Hepatocyte (in vitro differentiated cells): Measurements from ENCODE around the gene PKD1L1. TPM values are rescaled to one million over a fixed set of nuclear protein-coding genes. Genes with fewer than 3 reads are reported as not detected.

Experiments
- DNase-seq: peaks from one replicate; pipeline ENCODE4 v3.0.0-alpha.2; 2016; ENCODE audit warnings: low spot score
- H2AFZ ChIP-seq: fragments of 200-600 bp; sonication (generic); 2 replicates; pipeline ENCODE4 v1.6.0; 2016; ENCODE audit warnings: antibody characterized with exemption, mild to moderate bottlenecking
- H3K27ac ChIP-seq: fragments of 200-600 bp; sonication (generic); 2 replicates; pipeline ENCODE4 v1.5.1; 2016; ENCODE audit warnings: mild to moderate bottlenecking
- H3K27me3 ChIP-seq: fragments of 200-600 bp; sonication (generic); 2 replicates; pipeline ENCODE4 v1.6.1; 2016
- H3K36me3 ChIP-seq: fragments of 200-600 bp; sonication (generic); replicated peaks from 2 replicates; pipeline ENCODE4 v1.5.1; 2016; ENCODE audit warnings: low read depth; ENCODE audit not compliant: insufficient read depth
- H3K4me1 ChIP-seq: fragments of 200-600 bp; sonication (generic); 2 replicates; pipeline ENCODE4 v1.5.1; 2016; ENCODE audit warnings: mild to moderate bottlenecking, moderate library complexity; ENCODE audit not compliant: insufficient read depth
- H3K4me2 ChIP-seq: fragments of 200-600 bp; sonication (generic); 2 replicates; pipeline ENCODE4 v1.6.0; 2016
- H3K4me3 ChIP-seq: fragments of 200-600 bp; sonication (generic); 2 replicates; pipeline ENCODE4 v1.5.1; 2016; ENCODE audit warnings: mild to moderate bottlenecking
- H3K79me2 ChIP-seq: fragments of 200-600 bp; sonication (generic); 2 replicates; pipeline ENCODE4 v1.6.0; 2017; ENCODE audit warnings: mild to moderate bottlenecking
- H3K9me2 ChIP-seq: fragments of 200-600 bp; sonication (generic); replicated peaks from 2 replicates; pipeline ENCODE4 v1.6.0; 2017; ENCODE audit warnings: mild to moderate bottlenecking; ENCODE audit not compliant: insufficient read depth
- H3K9me3 ChIP-seq: fragments of 200-600 bp; sonication (generic); 2 replicates; pipeline ENCODE4 v1.5.1; 2016; ENCODE audit warnings: low read depth, mild to moderate bottlenecking
- H4K20me1 ChIP-seq: fragments of 200-600 bp; sonication (generic); 2 replicates; pipeline ENCODE4 v1.6.0; 2016; ENCODE audit warnings: mild to moderate bottlenecking; ENCODE audit not compliant: insufficient read depth, poor library complexity, severe bottlenecking
- CTCF ChIP-seq: fragments of 200-600 bp; sonication (generic); IDR thresholded peaks from 2 replicates; pipeline ENCODE4 v1.5.1; 2016; ENCODE audit warnings: antibody characterized with exemption, mild to moderate bottlenecking; ENCODE audit not compliant: poor library complexity
- EZH2 ChIP-seq: fragments of 200-600 bp; sonication (generic); IDR thresholded peaks from 2 replicates; pipeline ENCODE4 v1.6.1; 2016; ENCODE audit warnings: antibody characterized with exemption, mild to moderate bottlenecking, borderline replicate concordance
- EZH2phosphoT487 ChIP-seq: fragments of 200-600 bp; sonication (generic); IDR thresholded peaks from one replicate; pipeline ENCODE4 v1.6.1; 2018; ENCODE audit warnings: antibody characterized with exemption, mild to moderate bottlenecking, low read depth, moderate library complexity; ENCODE audit not compliant: unreplicated experiment, severe bottlenecking
- WGBS: methylation state at CpG from one replicate; pipeline ENCODE4 v1.1.6; 2016; ENCODE audit warnings: low lambda C conversion rate; ENCODE audit errors: missing lambda C conversion rate; 5-methylcytosine and 5-hydroxymethylcytosine counted together
- polyA plus RNA-seq: library from polyadenylated mRNA; unstranded; fragments of >200 nt; fragmentation: Nextera tagmentation; extraction: Ambion mirVana; gene quantifications from 2 replicates; pipeline ENCODE4 v1.2.1, GENCODE V29; 2016
- total RNA-seq: library from RNA; depleted of rRNA; stranded (reverse); fragments of >200 nt; gene quantifications from 2 replicates; pipeline ENCODE4 v1.2.3, GENCODE V29; 2014

PKD1L1 gene
- total and polyA plus RNA-seq, 2 experiments from 2014 or later, result 0.07 TPM

- H3K27ac ChIP-seq, result no peak overlapping the region
These were observed 59.6 kb downstream of the PKD1L1 start for GRCh38 chr7:47888371-47889265.

GRCh38 chr7:47887016-47887640 lies 61.1 kb downstream of the PKD1L1 start:
- Histone ChIP-seq H2AFZ (no peak overlapping the region), H3K79me2 (no peaks in the 10 kb centered on the region), H3K36me3 (no peaks in the 10 kb centered on the region), H3K4me2 (no peak overlapping the region), H3K9me2 (no peaks in the 10 kb centered on the region), H4K20me1 (no peaks in the 10 kb centered on the region), H3K4me1 (no peaks in the 10 kb centered on the region), H3K27me3 (no peaks in the 10 kb centered on the region), H3K9me3 (no peaks in the 10 kb centered on the region), H3K27ac (no peak overlapping the region), H3K4me3 (no peak overlapping the region)
- DNase-seq, result no peak
- TF ChIP-seq EZH2phosphoT487 (no peak), CTCF (no peak)
- WGBS, result 94% methylated on average over 7 of the region's 7 CpGs

More at GRCh38 chr7:47888371-47889265, 59.6 kb downstream of the PKD1L1 start:
- H3K9me2 ChIP-seq, result no peaks in the 10 kb centered on the region
- no peaks in the 10 kb centered on the region for H4K20me1 ChIP-seq
- no peaks in the 10 kb centered on the region for H3K4me1 ChIP-seq
- no peak overlapping the region for H3K4me2 ChIP-seq
- no peaks in the 10 kb centered on the region for H3K79me2 ChIP-seq
- TF ChIP-seq EZH2phosphoT487 (no peak), CTCF (no peak), EZH2 (no peak)
- no peak overlapping the region for H2AFZ ChIP-seq
- H3K27me3 ChIP-seq, result no peaks in the 10 kb centered on the region
- H3K36me3 ChIP-seq, result no peaks in the 10 kb centered on the region
- 79% methylated on average over 18 of the region's 18 CpGs for WGBS
- no peaks in the 10 kb centered on the region for H3K9me3 ChIP-seq
- DNase-seq, result no peak
- no peak overlapping the region for H3K4me3 ChIP-seq

GRCh38 chr7:47885987-47886811 lies 62.1 kb downstream of the PKD1L1 start:
- 82% methylated on average over 12 of the region's 12 CpGs for WGBS

More at GRCh38 chr7:47885987-47886811, 62.1 kb downstream of the PKD1L1 start:
- Histone ChIP-seq H3K9me3 (no peaks in the 10 kb centered on the region), H3K9me2 (no peaks in the 10 kb centered on the region), H3K4me2 (no peak overlapping the region), H3K79me2 (no peaks in the 10 kb centered on the region), H2AFZ (no peak overlapping the region), H3K27ac (no peak overlapping the region), H3K36me3 (no peaks in the 10 kb centered on the region), H4K20me1 (no peaks in the 10 kb centered on the region), H3K27me3 (no peaks in the 10 kb centered on the region), H3K4me3 (no peak overlapping the region), H3K4me1 (no peaks in the 10 kb centered on the region)
- TF ChIP-seq EZH2 (no peak), CTCF (no peak), EZH2phosphoT487 (no peak)
- DNase-seq, result no peak
